Breast epithelium (tissue), 4 donors: ENCODE results near the gene KCNH1. TPM values are rescaled to one million over a fixed set of nuclear protein-coding genes. Genes with fewer than 3 reads are reported as not detected.

Experiments
- DNase-seq, 2 donors: peaks; one replicate each; pipeline ENCODE4 v3.0.0-alpha.2; 2019; ENCODE audit warnings: low spot score in 2 of 2
- H3K27ac ChIP-seq, 2 donors: fragments of 200-600 bp; sonication (generic) in 1 of 2; one replicate each; pipeline ENCODE4 v1.5.1; 2016 to 2019; ENCODE audit warnings: mild to moderate bottlenecking in 1 of 2
- H3K27me3 ChIP-seq, 2 donors: fragments of 200-600 bp; sonication (generic) in 1 of 2; one replicate each; pipeline versions ENCODE4 v1.5.1 to v1.6.0; 2017 to 2019; ENCODE audit warnings: control low read depth in 1 of 2, mild to moderate bottlenecking in 1 of 2
- H3K36me3 ChIP-seq: fragments of 200-600 bp; one replicate; pipeline ENCODE4 v1.5.1; 2019
- H3K4me1 ChIP-seq, 2 donors: fragments of 200-600 bp; sonication (generic); one replicate each; pipeline ENCODE4 v1.5.1; 2016 to 2019; ENCODE audit warnings: control low read depth in 1 of 2
- H3K4me3 ChIP-seq, 3 donors: fragments of 200-600 bp; sonication (generic); 1 replicate in 2 of 3; 2 replicates in 1 of 3; pipeline ENCODE4 v1.5.1; 2016 to 2019; ENCODE audit warnings: mild to moderate bottlenecking in 3 of 3, moderate library complexity in 2 of 3
- H3K9me3 ChIP-seq, 2 donors: fragments of 200-600 bp; sonication (generic) in 1 of 2; one replicate each; pipeline ENCODE4 v1.5.1; 2016 to 2019; ENCODE audit warnings: control low read depth in 1 of 2
- CTCF ChIP-seq, 3 donors: fragments of 450-650 bp; IDR thresholded peaks; one replicate each; pipeline ENCODE4 v1.5.1; 2016 to 2017; ENCODE audit warnings: antibody characterized with exemption in 3 of 3, mild to moderate bottlenecking in 3 of 3, moderate library complexity in 3 of 3
- POLR2A ChIP-seq: fragments of 450-650 bp; IDR thresholded peaks from one replicate; pipeline ENCODE4 v1.6.1; 2016; ENCODE audit warnings: antibody characterized with exemption, mild to moderate bottlenecking, moderate library complexity
- POLR2AphosphoS5 ChIP-seq, 3 donors: sonication (generic); formaldehyde crosslinking; IDR thresholded peaks; one replicate each; pipeline ENCODE4 v1.6.1; 2017; ENCODE audit warnings: antibody characterized with exemption in 3 of 3
- intact Hi-C: fragments of 100-400 bp; cut with DNase I; formaldehyde crosslinking; loops from one replicate; pipeline ENCODE4 v1.15.1; 2023; ENCODE audit warnings: low total_unique reads
- total RNA-seq, 3 donors: library from RNA; depleted of rRNA; stranded (reverse); fragments of >200 nt; gene quantifications; one replicate each; pipeline ENCODE4 v1.1.0, GENCODE V29; 2016

KCNH1 gene
- total RNA-seq, 3 donors from 2014 or later = 0.32 to 1.3 TPM; not detected in 1

GRCh38 chr1:210647406-210648333, 486.3 kb downstream of the KCNH1 start:
- intact Hi-C loops = no loop called here
- H3K4me3 ChIP-seq = no peak overlapping the region
- no peaks in the 10 kb centered on the region for H3K9me3 ChIP-seq
- TF ChIP-seq POLR2A (no peak), POLR2AphosphoS5 (IDR thresholded peaks at IDR 0.05) (no peak), CTCF (IDR thresholded peaks at IDR 0.05) (no peak)
- no peaks in the 10 kb centered on the region for H3K4me1 ChIP-seq
- DNase-seq = no peak
- H3K27ac ChIP-seq = no peak overlapping the region
- no peaks in the 10 kb centered on the region for H3K27me3 ChIP-seq
- no peaks in the 10 kb centered on the region for H3K36me3 ChIP-seq

GRCh38 chr1:210646258-210646616, 487.7 kb downstream of the KCNH1 start:
- no peaks in the 10 kb centered on the region for H3K9me3 ChIP-seq
- TF ChIP-seq POLR2A (no peak), POLR2AphosphoS5 (IDR thresholded peaks at IDR 0.05) (no peak), CTCF (IDR thresholded peaks at IDR 0.05) (no peak)
- no peak overlapping the region for H3K27ac ChIP-seq

GRCh38 chr1:210645582-210646257, 488.2 kb downstream of the KCNH1 start:
- Histone ChIP-seq H3K27ac (no peak overlapping the region), H3K27me3 (no peaks in the 10 kb centered on the region), H3K4me3 (no peak overlapping the region), H3K9me3 (no peaks in the 10 kb centered on the region), H3K4me1 (no peaks in the 10 kb centered on the region), H3K36me3 (no peaks in the 10 kb centered on the region)
- TF ChIP-seq POLR2AphosphoS5 (IDR thresholded peaks at IDR 0.05) (no peak), CTCF (IDR thresholded peaks at IDR 0.05) (no peak)
- intact Hi-C loops = no loop called here
- DNase-seq = no peak

More at GRCh38 chr1:210646258-210646616, 487.7 kb downstream of the KCNH1 start:
- Histone ChIP-seq H3K36me3 (no peaks in the 10 kb centered on the region), H3K27me3 (no peaks in the 10 kb centered on the region), H3K4me1 (no peaks in the 10 kb centered on the region), H3K4me3 (no peak overlapping the region)
- no peak for DNase-seq
- intact Hi-C loops = no loop called here

- no peak for DNase-seq
- H3K27me3 ChIP-seq = no peaks in the 10 kb centered on the region
- no peaks in the 10 kb centered on the region for H3K4me1 ChIP-seq
- TF ChIP-seq POLR2AphosphoS5 (IDR thresholded peaks at IDR 0.05) = no peak
- no peak for TF ChIP-seq POLR2A
- TF ChIP-seq CTCF (IDR thresholded peaks at IDR 0.05) = no peak
- intact Hi-C loops = no loop called here
- no peak overlapping the region for H3K4me3 ChIP-seq
- no peak overlapping the region for H3K27ac ChIP-seq
- no peaks in the 10 kb centered on the region for H3K9me3 ChIP-seq
- H3K36me3 ChIP-seq = no peaks in the 10 kb centered on the region
These were observed 492.4 kb downstream of the KCNH1 start for GRCh38 chr1:210641582-210641981.

GRCh38 chr1:210635108-210635507, 498.8 kb downstream of the KCNH1 start:
- H3K27me3 ChIP-seq = no peaks in the 10 kb centered on the region
- TF ChIP-seq CTCF (IDR thresholded peaks at IDR 0.05) (no peak), POLR2AphosphoS5 (IDR thresholded peaks at IDR 0.05) (no peak)
- no peak for DNase-seq
- no peaks in the 10 kb centered on the region for H3K4me1 ChIP-seq
- no peaks in the 10 kb centered on the region for H3K36me3 ChIP-seq
- no peaks in the 10 kb centered on the region for H3K9me3 ChIP-seq
- no peak overlapping the region for H3K4me3 ChIP-seq
- intact Hi-C loops = no loop called here
- no peak overlapping the region for H3K27ac ChIP-seq
